Measurements from ENCODE around the gene CACNA1C. TPM values are rescaled to one million over a fixed set of nuclear protein-coding genes. Genes with fewer than 3 reads are reported as not detected.

Gene CACNA1C
- total RNA-seq, 2 donors from 2014 or later, result 70.0 to 127 TPM

DNA sequence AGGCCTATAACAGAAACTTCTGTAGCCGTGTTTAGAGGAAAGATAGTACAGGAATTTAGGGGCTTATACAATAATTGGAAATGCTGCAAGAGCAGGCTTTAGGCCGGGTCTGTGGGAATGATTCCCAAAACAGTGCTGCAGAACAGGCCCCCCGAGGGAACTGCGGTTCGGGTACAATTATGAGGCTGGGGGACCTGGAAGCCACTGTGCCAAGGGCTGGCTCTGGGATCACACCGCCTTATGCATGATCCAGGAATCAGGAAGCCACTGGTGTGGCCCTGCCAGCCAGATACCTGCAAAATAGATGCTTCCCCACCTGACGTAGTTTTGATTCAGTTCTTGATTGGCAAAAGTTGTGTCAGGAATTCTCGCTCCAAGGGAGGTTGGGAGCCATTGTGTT, 55.4 kb downstream of the CACNA1C start:
- Histone ChIP-seq H3K4me3 (no peak overlapping the region), H3K27ac (peak overlapping the region in 1 of 2 donors; percentile 38), H3K4me1 (ENCODE audit: control insufficient read depth in 1 of 2, low read depth in 2 of 2) (peaks cover 32 to 63% of the 10 kb centered on the region in 2 donors), H3K36me3 (no peaks in the 10 kb centered on the region), H3K9me3 (no peaks in the 10 kb centered on the region), H3K27me3 (replicated peaks; ENCODE audit: insufficient read depth) (no peaks in the 10 kb centered on the region)
- no peak for DNase-seq (ENCODE audit: low spot score)
- no peak for ATAC-seq (ENCODE audit: insufficient number of reproducible peaks, low FRiP score, low read depth)
- TF ChIP-seq, protein P1, sequence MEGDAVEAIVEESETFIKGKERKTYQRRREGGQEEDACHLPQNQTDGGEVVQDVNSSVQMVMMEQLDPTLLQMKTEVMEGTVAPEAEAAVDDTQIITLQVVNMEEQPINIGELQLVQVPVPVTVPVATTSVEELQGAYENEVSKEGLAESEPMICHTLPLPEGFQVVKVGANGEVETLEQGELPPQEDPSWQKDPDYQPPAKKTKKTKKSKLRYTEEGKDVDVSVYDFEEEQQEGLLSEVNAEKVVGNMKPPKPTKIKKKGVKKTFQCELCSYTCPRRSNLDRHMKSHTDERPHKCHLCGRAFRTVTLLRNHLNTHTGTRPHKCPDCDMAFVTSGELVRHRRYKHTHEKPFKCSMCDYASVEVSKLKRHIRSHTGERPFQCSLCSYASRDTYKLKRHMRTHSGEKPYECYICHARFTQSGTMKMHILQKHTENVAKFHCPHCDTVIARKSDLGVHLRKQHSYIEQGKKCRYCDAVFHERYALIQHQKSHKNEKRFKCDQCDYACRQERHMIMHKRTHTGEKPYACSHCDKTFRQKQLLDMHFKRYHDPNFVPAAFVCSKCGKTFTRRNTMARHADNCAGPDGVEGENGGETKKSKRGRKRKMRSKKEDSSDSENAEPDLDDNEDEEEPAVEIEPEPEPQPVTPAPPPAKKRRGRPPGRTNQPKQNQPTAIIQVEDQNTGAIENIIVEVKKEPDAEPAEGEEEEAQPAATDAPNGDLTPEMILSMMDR (IDR thresholded peaks at IDR 0.05), result no peak

DNA sequence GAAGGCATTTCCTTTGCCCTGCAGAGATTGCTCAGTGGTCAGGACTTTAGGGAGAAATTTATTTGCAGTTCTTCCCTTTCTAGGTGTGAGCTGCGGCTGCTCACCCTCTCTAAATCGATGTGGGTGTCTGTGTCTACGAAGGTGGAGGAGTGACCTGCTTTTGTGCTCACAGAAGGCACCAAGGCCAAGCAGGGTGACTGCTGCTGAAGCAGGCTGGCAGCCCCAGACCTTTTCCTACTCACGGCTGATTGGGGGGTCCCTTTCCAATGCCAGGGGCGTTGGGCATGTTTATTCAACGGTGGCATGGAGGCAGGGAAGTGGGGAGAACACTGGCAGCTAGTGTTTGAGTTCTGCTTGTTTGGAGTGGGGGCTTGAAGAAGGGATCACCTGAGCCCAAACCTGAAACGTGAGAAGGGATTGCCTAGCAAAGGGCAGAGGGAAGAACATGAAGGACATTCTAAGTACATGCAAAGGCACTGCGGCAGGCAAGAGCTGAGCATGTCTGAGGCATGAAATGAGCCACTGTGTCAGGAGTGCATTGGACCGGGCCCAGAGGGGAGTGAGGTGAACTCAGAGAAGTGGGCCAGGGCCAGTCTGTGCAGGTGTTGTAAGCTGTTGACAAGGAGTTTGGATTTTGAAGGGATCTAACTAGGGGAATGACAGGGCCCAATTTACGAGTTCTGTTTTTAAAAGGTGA, 56.3 kb downstream of the CACNA1C start:
- peak overlapping the region; percentile 4 to 38 for H3K27ac ChIP-seq
- no peak for DNase-seq (ENCODE audit: low spot score)
- ATAC-seq (ENCODE audit: insufficient number of reproducible peaks, low FRiP score, low read depth), result no peak
- H3K36me3 ChIP-seq, result no peaks in the 10 kb centered on the region
- no peak overlapping the region for H3K4me3 ChIP-seq
- no peaks in the 10 kb centered on the region for H3K27me3 ChIP-seq (replicated peaks; ENCODE audit: insufficient read depth)
- peaks cover 39 to 72% of the 10 kb centered on the region in 2 donors for H3K4me1 ChIP-seq (ENCODE audit: control insufficient read depth in 1 of 2, low read depth in 2 of 2)
- TF ChIP-seq, protein P1 (IDR thresholded peaks at IDR 0.05), result no peak
- no peaks in the 10 kb centered on the region for H3K9me3 ChIP-seq

DNA sequence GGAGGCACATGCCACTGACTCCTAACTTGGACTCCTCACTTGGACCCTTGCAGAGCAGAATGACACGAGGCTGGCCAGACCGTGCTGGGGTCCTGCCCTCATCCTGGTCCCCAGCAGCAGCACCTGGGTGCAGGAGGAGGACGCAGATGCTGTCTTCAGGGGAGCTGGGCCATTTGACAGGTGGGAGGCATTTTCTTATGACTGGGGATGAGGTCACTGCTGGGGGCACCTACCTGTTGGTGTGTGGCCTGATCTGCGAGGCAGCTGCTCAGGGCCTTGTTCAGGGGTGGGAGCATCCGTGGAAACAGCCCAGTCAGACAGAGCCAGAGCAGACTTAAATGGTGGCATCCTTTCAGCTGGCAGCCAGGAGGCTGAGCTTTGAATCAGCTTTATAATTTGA, 57.3 kb downstream of the CACNA1C start:
- no peaks in the 10 kb centered on the region for H3K27me3 ChIP-seq (replicated peaks; ENCODE audit: insufficient read depth)
- TF ChIP-seq, protein P1 (IDR thresholded peaks at IDR 0.05), result no peak
- H3K27ac ChIP-seq, result peak overlapping the region in 1 of 2 donors; percentile 33
- no peak for DNase-seq (ENCODE audit: low spot score)
- H3K4me3 ChIP-seq, result no peak overlapping the region
- ATAC-seq (ENCODE audit: insufficient number of reproducible peaks, low FRiP score, low read depth), result no peak
- peaks cover 39 to 68% of the 10 kb centered on the region in 2 donors for H3K4me1 ChIP-seq (ENCODE audit: control insufficient read depth in 1 of 2, low read depth in 2 of 2)
- H3K9me3 ChIP-seq, result no peaks in the 10 kb centered on the region
- H3K36me3 ChIP-seq, result peaks cover under 1% of the 10 kb centered on the region

DNA sequence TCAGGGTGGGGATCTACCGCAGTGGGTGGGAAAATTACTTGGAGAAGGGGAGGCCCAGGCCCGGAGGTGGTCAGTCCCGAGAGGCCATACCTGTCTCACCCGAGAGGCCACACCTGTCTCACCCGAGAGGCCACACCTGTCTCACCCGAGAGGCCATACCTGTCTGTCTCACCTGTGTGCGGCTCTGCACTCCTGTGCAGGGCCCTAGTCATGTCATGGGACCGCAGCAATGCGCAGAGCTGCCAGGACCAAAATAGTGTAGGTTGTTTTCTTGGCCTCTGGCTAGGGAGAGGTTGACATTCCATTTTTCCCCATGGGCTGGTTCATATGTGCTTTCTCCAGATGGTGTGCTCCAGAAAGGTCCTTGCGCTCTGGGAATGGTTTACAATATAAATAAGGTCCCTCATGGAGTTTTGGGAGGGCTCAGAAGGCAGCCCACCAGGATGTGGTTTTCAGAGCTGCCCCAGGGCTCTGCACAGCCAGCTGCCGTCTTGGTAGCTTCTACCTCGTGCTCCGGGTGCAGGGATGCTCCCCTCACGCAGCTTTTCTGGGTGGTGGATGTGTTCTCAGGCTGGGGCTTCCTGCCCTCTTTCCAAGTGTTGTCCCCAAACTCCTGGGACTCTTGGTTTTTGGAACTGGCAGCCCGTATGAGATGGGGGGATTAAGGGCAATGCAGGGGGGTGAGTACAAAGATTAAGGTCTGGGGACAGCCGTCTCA, 58.2 kb downstream of the CACNA1C start:
- Histone ChIP-seq H3K4me1 (ENCODE audit: control insufficient read depth in 1 of 2, low read depth in 2 of 2) (peaks cover 39 to 66% of the 10 kb centered on the region in 2 donors), H3K27ac (peak overlapping the region; percentile 55 to 65), H3K36me3 (peaks cover 10% of the 10 kb centered on the region), H3K9me3 (no peaks in the 10 kb centered on the region), H3K4me3 (peak overlapping the region; percentile 10), H3K27me3 (replicated peaks; ENCODE audit: insufficient read depth) (no peaks in the 10 kb centered on the region)
- TF ChIP-seq, protein P1 (IDR thresholded peaks at IDR 0.05), result no peak
- DNase-seq (ENCODE audit: low spot score) (no peak), ATAC-seq (ENCODE audit: insufficient number of reproducible peaks, low FRiP score, low read depth) (peak; percentile 27)

DNA sequence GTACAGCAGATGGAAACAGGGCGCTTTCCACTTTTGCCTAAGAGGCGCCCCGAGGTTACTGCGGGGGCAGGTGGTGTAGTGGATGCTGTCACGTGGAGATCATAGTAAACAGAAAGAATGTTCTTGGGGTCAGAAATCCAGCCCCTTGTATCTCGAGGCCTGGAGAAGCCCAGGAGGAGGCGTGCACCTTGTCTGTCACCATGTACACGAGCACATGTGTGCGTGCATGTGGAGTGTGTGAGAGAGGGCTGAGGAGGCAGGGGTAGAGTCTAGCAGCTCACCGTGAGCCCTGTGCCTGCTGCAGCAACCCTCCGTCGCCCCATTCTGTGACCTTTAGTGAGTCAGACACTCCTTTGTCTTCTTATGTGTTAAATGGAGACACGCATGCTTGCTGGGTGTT, 59.0 kb downstream of the CACNA1C start:
- no peak for ATAC-seq (ENCODE audit: insufficient number of reproducible peaks, low FRiP score, low read depth)
- H3K36me3 ChIP-seq, result peaks cover 11% of the 10 kb centered on the region
- DNase-seq (ENCODE audit: low spot score), result no peak
- no peaks in the 10 kb centered on the region for H3K9me3 ChIP-seq
- TF ChIP-seq, protein P1 (IDR thresholded peaks at IDR 0.05), result no peak
- H3K4me1 ChIP-seq (ENCODE audit: control insufficient read depth in 1 of 2, low read depth in 2 of 2), result peaks cover 39 to 69% of the 10 kb centered on the region in 2 donors
- H3K27ac ChIP-seq, result peak overlapping the region; percentile 55 to 65
- H3K27me3 ChIP-seq (replicated peaks; ENCODE audit: insufficient read depth), result no peaks in the 10 kb centered on the region
- no peak overlapping the region for H3K4me3 ChIP-seq

Measured in thoracic aorta (tissue), 2 donors.